Measurements from ENCODE around the gene SHFL. TPM values are rescaled to one million over a fixed set of nuclear protein-coding genes. Genes with fewer than 3 reads are reported as not detected.
A peak's percentile ranks its signal among the peaks of the same experiment; 100 is the strongest.

The SHFL gene
- total RNA-seq, 2 donors from 2014 or later: 21.7 to 26.0 TPM

- DNase-seq (ENCODE audit: low spot score): peak; percentile 76
- intact Hi-C loops (cut with DNase I): loop anchor here (10.0 kb wide), 1 partner anchor 128 kb away; no protein-coding TSS in a partner anchor
Measured at GRCh38 chr19:10116866-10117616, 30.9 kb downstream of the SHFL start.

- intact Hi-C loops (cut with DNase I): loop anchor here (10.0 kb wide), 1 partner anchor 126 kb away; no protein-coding TSS in a partner anchor
- peak; percentile 72 for DNase-seq (ENCODE audit: low spot score)
Measured at GRCh38 chr19:10118960-10119359, 32.8 kb downstream of the SHFL start.

GRCh38 chr19:10120538-10121189 is 34.5 kb downstream of the SHFL start:
- DNase-seq (ENCODE audit: low spot score): no peak
- intact Hi-C loops (cut with DNase I): no loop called here

GRCh38 chr19:10122045-10122444 is 35.9 kb downstream of the SHFL start:
- intact Hi-C loops (cut with DNase I): no loop called here
- peak; percentile 85 for DNase-seq (ENCODE audit: low spot score)

DNA sequence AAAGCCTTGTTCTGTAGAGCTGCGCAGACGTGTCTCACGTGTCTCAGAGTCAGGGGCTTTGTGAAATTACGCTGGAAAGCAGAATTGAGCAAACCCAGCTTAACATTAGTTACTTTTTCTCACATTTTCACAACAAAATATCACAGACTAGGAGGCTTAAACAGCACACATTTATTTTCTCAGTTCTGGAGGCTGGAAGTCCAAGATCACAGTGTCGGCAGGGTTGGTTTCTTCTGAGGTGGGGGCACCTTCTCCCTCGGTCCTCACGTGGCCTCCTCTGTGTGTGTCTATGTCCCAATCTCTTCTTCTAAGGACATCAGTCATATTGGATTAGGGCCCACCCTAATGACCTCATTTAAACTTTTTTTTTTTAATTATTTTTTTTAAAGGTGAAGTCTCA is 38.3 kb downstream of the SHFL start:
- intact Hi-C loops (cut with DNase I): no loop called here
- no peak for DNase-seq (ENCODE audit: low spot score)

GRCh38 chr19:10126213-10126639 is 40.1 kb downstream of the SHFL start:
- no peak for DNase-seq (ENCODE audit: low spot score)
- intact Hi-C loops (cut with DNase I): no loop called here

- intact Hi-C loops (cut with DNase I): no loop called here
- DNase-seq (ENCODE audit: low spot score): no peak
Measured at GRCh38 chr19:10132905-10133304, 46.8 kb downstream of the SHFL start.

GRCh38 chr19:10133596-10133995 is 47.5 kb downstream of the SHFL start:
- no peak for DNase-seq (ENCODE audit: low spot score)
- intact Hi-C loops (cut with DNase I): no loop called here

DNA sequence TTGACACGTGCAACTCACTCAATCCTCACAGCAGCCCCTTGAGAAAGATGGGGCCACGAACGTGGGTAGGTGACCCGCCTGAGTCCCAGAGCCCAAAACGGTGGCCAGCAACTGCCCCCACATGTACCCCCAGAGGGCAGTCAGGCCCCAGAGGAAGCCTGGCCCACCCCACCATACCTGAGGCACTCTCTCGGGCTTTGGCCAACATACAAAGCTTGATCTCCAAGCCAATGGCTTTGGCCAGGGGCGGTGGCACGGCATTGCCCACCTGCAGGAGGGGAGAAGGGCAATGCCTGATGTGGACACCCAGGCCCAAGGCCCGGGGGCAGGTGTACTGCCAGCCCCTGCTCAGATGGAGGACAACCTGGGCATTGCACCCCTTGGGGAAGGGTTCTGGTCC is 47.9 kb downstream of the SHFL start:
- intact Hi-C loops (cut with DNase I): no loop called here
- DNase-seq (ENCODE audit: low spot score): no peak

DNA sequence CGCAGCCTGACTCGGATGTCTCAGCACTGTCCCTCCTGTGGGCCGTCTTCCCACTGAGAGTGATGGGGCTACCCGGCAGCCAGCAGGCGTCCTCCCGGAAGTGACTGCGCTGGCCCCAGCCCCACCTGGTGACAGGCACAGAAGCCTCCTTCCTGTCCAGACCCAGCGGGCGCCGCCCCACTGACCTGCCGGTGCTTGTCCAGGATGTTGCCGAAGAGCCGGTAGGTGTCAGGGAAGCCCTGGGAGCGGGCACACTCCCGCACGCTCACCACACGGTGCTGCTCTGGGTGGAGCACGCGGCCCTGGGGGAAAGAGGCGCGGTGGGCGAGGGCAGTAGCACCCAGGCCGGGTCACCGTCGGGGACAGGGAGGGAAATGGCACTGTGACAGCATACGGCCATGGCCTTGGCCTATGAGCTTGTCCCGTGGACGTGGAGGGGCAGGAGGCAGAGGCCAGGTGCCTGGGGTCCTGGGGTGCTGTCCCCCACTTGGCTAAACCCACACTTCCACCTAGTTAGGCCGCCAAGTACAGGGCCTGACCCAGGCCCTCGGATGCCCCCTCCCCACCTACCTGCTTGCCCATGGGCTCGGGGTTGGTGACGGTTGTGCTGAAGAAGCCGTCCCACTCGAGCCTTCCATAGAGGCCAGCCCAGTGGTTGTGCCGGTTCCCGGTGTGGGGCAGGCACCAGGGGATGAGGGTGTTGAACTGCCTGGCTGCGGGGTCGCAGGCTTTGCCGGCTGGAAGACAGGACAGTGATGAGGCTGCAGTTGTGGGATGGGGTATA is 49.6 kb downstream of the SHFL start:
- DNase-seq (ENCODE audit: low spot score): no peak
- intact Hi-C loops (cut with DNase I): no loop called here

GRCh38 chr19:10136936-10137335 is 50.8 kb downstream of the SHFL start:
- intact Hi-C loops (cut with DNase I): no loop called here
- DNase-seq (ENCODE audit: low spot score): no peak

GRCh38 chr19:10137751-10138682 is 51.9 kb downstream of the SHFL start:
- intact Hi-C loops (cut with DNase I): no loop called here
- DNase-seq (ENCODE audit: low spot score): no peak

- no peak for DNase-seq (ENCODE audit: low spot score)
Measured at GRCh38 chr19:10138879-10139795, 53.0 kb downstream of the SHFL start.

GRCh38 chr19:10139952-10140351 is 53.8 kb downstream of the SHFL start:
- no peak for DNase-seq (ENCODE audit: low spot score)
- intact Hi-C loops (cut with DNase I): no loop called here

More at GRCh38 chr19:10138879-10139795, 53.0 kb downstream of the SHFL start:
- intact Hi-C loops (cut with DNase I): no loop called here

GRCh38 chr19:10141479-10141878 is 55.4 kb downstream of the SHFL start:
- intact Hi-C loops (cut with DNase I): no loop called here
- no peak for DNase-seq (ENCODE audit: low spot score)

DNA sequence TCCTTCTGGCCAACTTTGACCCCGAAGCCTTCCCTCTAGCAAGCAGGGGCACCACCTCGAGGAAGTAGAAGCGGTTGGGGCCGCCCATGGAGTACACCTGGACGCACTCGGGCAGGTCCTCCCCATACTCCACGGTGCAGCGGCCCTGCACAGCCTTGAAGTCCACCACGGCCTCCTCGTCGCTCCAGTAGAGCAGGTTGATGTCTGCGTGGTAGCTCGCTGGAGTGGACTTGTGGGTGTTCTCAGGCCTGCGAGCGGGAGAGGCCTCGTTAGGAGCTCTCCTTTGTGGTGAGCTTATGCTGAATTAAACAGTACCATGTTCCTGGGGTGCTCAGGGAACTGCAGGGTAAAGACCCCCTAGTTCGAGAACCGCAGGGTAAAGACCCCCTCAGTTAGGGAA is 55.9 kb downstream of the SHFL start:
- intact Hi-C loops (cut with DNase I): no loop called here
- no peak for DNase-seq (ENCODE audit: low spot score)

All from posterior vena cava (tissue), 2 donors.